Urinary bladder (tissue), 4 donors: ENCODE measurements around the gene PTGES2. TPM values are rescaled to one million over a fixed set of nuclear protein-coding genes. Genes with fewer than 3 reads are reported as not detected.
A peak's percentile ranks its signal among the peaks of the same experiment; 100 is the strongest.

Experiments
- DNase-seq: peaks from one replicate; pipeline ENCODE4 v3.0.0-alpha.2; 2015; ENCODE audit errors: extremely low spot score
- H3K27ac ChIP-seq: one replicate; pipeline ENCODE4 v1.5.1; 2013; ENCODE audit warnings: low read depth, mild to moderate bottlenecking, moderate library complexity
- H3K36me3 ChIP-seq: one replicate; pipeline ENCODE4 v1.6.1; 2013; ENCODE audit warnings: mild to moderate bottlenecking, moderate library complexity; ENCODE audit not compliant: insufficient read depth
- H3K4me1 ChIP-seq: one replicate; pipeline ENCODE4 v1.6.1; 2013; ENCODE audit warnings: mild to moderate bottlenecking, moderate library complexity; ENCODE audit not compliant: insufficient read depth
- H3K4me3 ChIP-seq: one replicate; pipeline ENCODE4 v1.5.1; 2013; ENCODE audit warnings: low read depth, low read length
- WGBS: extraction: QIAGEN DNeasy Blood & Tissue Kit; methylation state at CpG from one replicate; pipeline ENCODE4 v1.1.7; 2013; 5-methylcytosine and 5-hydroxymethylcytosine counted together
- polyA plus RNA-seq: library from polyadenylated mRNA; stranded (reverse); fragments of 200-250 nt; gene quantifications from one replicate; pipeline ENCODE4 v1.2.3, GENCODE V29; 2013
- total RNA-seq: library from RNA; depleted of rRNA; stranded (reverse); fragments of >200 nt; gene quantifications from one replicate; pipeline ENCODE4 v1.2.3, GENCODE V29; 2014
- donor health status: healthy with polysubstance abuse.
- donor health status: healthy.

Gene PTGES2
- total and polyA plus RNA-seq, 2 donors: 21.1 to 59.6 TPM

DNA sequence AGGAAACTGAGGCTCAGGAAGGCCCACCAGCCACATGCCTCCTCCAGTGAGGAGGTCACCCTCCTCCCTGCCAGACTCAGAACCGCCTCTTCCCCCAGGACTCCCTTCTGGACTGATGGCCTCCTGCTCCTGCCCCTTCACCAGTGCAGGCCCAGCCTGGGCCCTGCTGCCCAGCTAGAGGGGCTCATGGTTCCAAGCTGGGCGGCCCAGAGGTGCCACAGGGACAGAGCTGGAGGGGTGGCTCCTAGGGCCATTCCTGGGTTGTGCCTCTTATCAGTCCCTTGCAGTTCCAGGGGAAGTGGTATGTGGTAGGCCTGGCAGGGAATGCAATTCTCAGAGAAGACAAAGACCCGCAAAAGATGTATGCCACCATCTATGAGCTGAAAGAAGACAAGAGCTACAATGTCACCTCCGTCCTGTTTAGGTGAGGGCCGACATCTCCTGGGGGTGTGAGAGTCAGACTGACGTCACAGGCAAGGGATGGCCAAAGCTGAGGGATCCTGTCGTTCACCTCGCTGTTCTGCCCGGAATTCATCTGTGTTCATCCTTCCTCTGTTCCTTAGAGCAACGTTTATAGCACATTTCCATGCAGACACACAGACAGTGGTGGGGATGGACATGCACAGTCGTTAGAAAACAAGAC lies 22.5 kb upstream of the PTGES2 start:
- 69% methylated on average over 11 of the region's 11 CpGs for WGBS
- Histone ChIP-seq H3K4me3 (no peak overlapping the region), H3K36me3 (no peaks in the 10 kb centered on the region), H3K27ac (no peak overlapping the region), H3K4me1 (peaks cover 2% of the 10 kb centered on the region)
- DNase-seq: no peak

DNA sequence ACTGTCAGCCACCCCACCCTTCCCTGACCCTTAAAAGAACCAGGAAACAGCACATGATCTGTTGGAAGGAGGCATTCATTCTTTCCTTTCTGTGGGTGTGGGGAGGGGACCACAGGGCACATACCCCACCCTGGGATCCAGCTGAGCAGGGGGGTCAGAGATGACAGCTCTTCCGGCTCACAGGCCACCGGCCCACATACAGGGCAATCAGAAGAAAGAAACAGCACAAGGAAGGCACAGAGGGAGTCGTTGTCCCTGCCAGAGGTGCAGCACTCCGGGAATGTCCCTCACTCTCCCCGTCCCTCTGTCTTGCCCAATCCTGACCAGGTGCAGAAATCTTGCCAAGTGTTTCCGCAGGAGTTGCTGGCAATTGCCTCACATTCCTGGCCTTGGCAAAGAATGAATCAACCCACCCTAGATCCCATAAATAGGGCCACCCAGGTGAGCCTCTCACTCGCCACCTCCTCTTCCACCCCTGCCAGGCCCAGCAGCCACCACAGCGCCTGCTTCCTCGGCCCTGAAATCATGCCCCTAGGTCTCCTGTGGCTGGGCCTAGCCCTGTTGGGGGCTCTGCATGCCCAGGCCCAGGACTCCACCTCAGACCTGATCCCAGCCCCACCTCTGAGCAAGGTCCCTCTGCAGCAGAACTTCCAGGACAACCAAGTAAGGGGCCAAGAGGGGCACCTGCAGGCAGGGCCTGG lies 21.6 kb upstream of the PTGES2 start, which contains the start of gene LCN2:
LCN2 (plus strand) TSS at position 453 of the 701 bp plus-strand sequence; CDS start at position 526, 73 bp downstream.
- Histone ChIP-seq H3K36me3 (no peaks in the 10 kb centered on the region), H3K27ac (peak within 1 kb of the TSS; percentile 23), H3K4me3 (no peak within 1 kb of the TSS), H3K4me1 (peaks cover 2% of the 10 kb centered on the region)
- 77% methylated on average over 9 of the region's 9 CpGs for WGBS
- DNase-seq: no peak

DNA sequence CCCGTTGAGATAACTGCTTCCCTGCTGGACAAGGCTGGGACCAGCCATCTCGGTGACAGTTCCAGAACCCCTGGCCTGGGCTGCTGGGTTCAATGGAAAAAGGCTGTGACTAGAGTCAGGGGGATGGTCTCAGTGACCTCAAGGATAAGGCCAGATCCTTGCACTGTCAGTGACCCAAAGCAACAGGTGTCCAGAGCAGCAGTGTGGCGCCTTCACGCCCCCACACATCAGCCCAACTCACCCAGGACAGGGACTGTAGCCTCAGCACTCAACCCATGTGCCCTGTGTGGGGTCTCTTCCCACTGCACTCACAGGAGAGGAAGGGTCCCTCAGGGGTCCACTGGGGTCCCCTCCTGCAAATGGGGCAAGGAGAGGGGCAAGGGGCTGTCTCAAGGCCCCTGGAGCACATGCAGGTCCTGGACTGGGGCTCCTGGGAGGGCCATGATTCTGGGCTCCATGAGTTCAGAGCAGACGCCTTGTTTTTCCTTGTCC lies 21.0 kb upstream of the PTGES2 start:
- Histone ChIP-seq H3K36me3 (no peaks in the 10 kb centered on the region), H3K4me3 (no peak overlapping the region), H3K4me1 (peaks cover 2% of the 10 kb centered on the region), H3K27ac (no peak overlapping the region)
- DNase-seq: no peak
- 88% methylated on average over 5 of the region's 5 CpGs for WGBS

DNA sequence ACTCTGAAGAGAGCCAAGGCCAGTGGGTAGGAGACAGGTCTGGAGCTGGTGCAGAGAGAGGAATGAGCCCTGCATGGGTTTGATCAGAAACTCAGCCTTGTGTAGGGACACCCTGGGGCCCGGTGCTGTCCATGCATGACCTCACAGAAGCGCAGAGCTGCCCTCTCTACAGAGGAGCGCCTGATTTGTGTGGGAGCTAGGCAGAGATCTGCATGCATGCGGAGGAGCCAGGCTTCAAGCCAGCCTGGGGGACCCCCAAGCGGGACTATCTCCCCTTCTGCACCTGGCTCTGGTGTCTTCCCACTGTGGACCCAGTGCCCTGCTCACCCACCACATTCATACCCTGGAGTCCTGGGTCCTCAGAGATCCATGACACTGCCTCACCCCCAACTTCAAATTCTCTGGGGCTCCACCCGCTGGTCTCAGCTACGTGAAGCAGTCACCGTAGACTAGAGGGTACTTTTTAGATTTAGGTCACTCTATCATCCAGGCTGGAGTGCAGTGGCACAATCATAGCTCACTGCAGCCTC lies 19.1 kb upstream of the PTGES2 start:
- no peak for DNase-seq
- WGBS: 89% methylated on average over 8 of the region's 8 CpGs
- H3K36me3 ChIP-seq: no peaks in the 10 kb centered on the region
- H3K4me1 ChIP-seq: peaks cover 2% of the 10 kb centered on the region
- no peak overlapping the region for H3K4me3 ChIP-seq
- no peak overlapping the region for H3K27ac ChIP-seq

DNA sequence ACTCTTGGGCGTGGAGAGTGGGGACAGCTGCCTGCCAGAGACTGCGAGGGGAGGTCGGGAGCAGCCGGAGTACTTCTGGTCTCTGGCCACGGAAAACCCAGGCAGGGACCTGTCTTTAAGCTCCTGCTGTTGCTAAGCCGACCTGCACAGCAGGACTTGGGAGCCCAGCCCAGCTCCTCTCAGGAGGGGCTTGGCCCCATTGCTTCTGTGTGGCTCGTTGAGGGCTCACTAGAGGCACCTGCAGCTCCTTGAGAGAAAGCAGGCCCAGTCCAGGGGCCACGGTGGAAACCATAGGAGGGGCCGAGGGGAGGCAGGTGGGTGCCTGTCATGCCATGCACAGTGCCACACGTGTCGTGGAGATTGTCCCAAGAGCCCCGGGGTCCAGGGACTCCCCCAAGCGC lies 18.4 kb upstream of the PTGES2 start:
- no peaks in the 10 kb centered on the region for H3K36me3 ChIP-seq
- no peak overlapping the region for H3K27ac ChIP-seq
- no peak overlapping the region for H3K4me3 ChIP-seq
- WGBS: 74% methylated on average over 13 of the region's 13 CpGs
- no peak for DNase-seq
- peaks cover 2% of the 10 kb centered on the region for H3K4me1 ChIP-seq

DNA sequence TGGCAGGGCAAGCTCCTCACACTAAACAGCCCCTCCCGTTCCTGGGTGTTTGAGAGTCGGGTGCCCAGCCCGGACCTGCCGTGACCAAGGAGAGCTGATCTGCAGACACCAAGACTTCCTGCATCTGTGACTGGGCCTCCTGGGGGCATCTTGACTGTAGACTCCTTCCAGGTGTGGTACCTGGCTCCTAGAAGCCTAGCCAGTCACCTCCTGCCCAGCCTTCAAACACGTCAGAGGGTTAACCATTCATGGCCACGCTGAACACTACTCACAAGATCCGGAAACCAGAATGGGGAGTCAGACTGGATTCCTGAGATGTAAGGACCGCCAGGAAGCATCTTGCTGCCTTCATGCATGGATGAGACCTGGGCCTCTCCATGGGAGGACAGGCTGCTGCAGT lies 18.0 kb upstream of the PTGES2 start:
- Histone ChIP-seq H3K36me3 (no peaks in the 10 kb centered on the region), H3K27ac (peak overlapping the region; percentile 14), H3K4me3 (no peak overlapping the region), H3K4me1 (peaks cover 2% of the 10 kb centered on the region)
- WGBS: 82% methylated on average over 8 of the region's 8 CpGs
- DNase-seq: peak; percentile 73

DNA sequence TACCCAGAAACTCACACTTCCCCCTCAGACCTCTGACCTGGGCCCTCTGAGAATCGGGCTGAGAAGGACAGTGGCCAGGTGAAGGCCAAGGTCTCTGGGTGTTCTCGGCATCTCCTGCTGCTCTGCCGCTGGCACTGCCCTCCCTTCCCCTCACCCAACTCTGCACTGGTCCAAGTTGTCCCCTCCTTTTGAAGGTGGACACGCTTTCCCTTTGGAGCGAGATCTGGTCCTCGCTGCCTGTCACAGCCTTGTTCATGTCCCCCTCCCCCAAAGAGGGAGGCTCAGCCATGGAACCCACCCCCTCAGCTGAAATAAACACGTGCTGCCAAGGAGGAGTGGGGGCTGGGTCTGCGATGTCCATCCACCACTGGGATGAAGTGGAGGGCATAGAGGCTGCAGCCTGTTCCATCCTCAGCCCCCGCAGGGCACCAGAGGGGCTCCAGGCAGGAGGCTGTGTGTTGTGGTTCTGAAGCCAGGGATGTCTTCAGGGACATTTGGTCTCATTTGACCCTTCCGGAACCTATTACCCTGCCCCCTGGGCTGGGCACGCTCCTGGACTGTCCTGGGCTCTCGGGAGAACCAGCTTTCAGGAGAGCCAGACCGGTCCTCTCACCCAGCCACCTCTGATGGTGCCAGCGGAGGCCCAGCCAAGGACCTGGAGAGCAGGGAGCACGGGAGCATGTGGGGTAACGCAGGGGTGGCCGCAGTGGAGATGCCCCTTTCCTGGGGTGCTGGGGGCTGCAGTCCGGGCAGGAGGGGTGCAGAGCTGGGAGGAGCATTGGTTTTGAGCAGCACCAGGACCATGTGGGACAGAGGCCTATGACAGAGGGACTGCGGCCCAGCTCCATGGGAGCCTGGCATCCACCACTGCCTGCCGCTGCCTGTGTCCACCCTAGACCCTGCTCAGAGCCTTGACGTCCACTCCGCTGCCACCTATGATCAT lies 17.0 kb upstream of the PTGES2 start:
- no peaks in the 10 kb centered on the region for H3K36me3 ChIP-seq
- DNase-seq: no peak
- H3K4me3 ChIP-seq: no peak overlapping the region
- H3K27ac ChIP-seq: peak overlapping the region; percentile 14
- 89% methylated on average over 22 of the region's 22 CpGs for WGBS
- peaks cover 2% of the 10 kb centered on the region for H3K4me1 ChIP-seq

DNA sequence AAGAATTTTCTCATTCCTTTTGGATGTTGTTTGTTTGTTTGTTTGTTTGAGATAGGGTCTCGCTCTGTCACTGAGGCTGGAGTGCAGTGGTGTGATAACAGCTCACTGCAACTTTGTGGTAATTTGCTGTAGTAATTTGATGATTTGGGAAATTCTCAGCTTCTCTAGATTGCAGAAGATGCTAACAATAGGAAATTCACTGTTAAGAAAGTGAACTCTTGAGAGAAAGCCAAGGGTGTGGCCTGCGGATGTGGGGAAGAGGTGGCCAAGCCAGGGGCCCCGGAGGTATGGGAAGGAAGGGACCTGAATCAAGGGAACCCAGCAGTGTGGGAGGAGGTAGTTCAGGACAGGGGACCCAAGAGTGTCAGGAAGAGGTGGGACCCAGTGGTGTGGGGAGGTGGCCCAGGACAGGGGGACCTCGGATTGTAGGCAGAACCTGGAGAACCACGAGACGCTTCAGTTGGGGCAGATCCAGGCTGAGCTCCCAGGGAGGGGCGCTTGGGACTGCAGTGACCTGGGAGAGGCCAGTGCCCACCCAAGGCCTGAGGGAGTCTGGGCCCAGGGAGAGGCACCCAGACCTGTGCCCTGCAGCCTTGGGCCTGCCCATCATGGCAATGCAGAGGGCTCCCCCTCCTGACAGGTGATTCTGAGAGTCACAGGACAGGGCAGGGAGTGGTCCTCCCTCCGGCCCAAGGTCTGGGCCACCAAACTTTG lies 16.2 kb upstream of the PTGES2 start:
- Histone ChIP-seq H3K4me1 (peaks cover 1% of the 10 kb centered on the region), H3K27ac (peak overlapping the region; percentile 61), H3K4me3 (no peak overlapping the region), H3K36me3 (no peaks in the 10 kb centered on the region)
- no peak for DNase-seq
- WGBS: 81% methylated on average over 8 of the region's 8 CpGs

DNA sequence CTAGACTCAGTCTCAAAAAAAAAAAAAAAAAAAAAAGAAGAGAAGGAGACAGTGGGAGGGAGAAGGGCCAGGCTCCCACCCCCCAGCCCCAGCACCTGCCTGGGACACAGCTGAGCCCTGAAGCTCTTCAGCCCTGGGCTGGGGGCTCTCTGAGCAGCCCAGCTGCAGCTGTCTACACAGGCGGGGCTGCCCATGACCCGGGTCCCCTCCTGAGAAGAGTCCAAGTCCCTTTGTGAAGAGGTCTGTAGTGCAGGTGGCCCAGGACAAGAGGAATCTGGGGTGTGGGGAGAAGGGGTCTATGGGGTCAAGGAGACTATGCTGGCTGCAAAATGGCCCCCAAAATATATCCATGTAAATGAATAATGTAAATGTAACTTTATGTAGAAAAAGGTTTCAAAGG lies 15.1 kb upstream of the PTGES2 start:
- Histone ChIP-seq H3K27ac (no peak overlapping the region), H3K4me3 (no peak overlapping the region), H3K36me3 (no peaks in the 10 kb centered on the region), H3K4me1 (no peaks in the 10 kb centered on the region)
- DNase-seq: no peak
- WGBS: 88% methylated on average over 2 of the region's 2 CpGs

DNA sequence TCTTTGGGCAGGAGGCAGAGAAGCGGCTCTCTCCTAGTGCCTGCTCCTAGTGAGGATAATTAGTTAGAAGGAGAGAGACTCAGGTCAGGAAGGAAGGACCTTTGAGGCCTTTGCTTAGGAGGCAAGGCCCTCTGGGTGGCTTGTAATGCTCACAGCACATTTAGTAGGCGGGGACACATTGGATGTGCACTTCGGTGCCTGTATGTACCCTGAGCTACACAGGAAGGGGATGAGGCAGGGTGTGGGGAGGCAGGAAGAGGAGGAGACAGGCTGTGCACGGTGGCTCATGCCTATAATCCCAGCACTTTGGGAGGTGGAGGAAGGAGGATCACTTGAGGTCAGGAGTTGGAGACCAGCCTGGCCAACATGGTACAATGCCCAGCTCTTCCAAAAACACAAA lies 14.5 kb upstream of the PTGES2 start:
- 66% methylated on average over 4 of the region's 4 CpGs for WGBS
- Histone ChIP-seq H3K36me3 (no peaks in the 10 kb centered on the region), H3K27ac (no peak overlapping the region), H3K4me3 (no peak overlapping the region), H3K4me1 (no peaks in the 10 kb centered on the region)
- no peak for DNase-seq

DNA sequence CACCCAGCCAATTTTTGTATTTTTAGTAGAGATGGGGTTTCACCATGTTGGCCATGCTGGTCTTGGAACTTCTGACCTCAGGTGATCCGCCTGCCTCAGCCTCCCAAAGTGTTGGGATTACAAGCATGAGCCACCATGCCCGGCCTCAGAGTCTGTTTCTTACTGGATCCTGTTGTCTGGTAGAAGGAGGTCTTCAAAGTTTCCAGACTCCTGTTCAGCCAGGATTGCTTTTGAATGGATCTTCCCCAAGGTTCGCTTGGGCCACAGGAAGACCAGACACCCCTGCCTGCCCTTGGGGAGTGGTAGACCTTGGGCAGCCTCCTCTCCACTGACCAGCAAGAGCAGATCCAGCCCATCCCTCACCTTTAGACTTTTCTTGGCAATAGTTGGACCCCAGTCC lies 14.1 kb upstream of the PTGES2 start:
- H3K36me3 ChIP-seq: no peaks in the 10 kb centered on the region
- H3K27ac ChIP-seq: no peak overlapping the region
- no peaks in the 10 kb centered on the region for H3K4me1 ChIP-seq
- no peak overlapping the region for H3K4me3 ChIP-seq
- no peak for DNase-seq
- 97% methylated on average over 3 of the region's 3 CpGs for WGBS

DNA sequence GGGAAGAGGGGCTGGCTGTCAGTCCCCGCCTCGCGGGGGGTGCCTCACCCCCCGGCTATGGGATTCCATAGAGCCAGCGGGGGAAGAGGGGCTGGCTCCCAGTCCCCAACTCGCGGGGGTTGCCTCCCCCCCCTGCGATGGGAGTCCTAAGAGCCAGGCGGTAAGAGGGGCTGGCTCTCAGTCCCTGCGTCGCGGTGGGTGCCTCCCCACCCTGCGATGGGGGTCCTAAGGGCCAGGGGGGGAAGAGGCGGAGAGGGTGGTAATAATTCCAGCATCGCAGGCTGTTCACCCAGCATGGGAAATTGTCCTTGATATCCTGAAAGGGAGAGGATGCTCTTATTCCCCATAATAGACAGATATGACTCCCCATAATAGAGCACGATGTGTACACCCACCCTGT lies 12.1 kb upstream of the PTGES2 start:
- Histone ChIP-seq H3K4me1 (no peaks in the 10 kb centered on the region), H3K4me3 (no peak overlapping the region), H3K36me3 (no peaks in the 10 kb centered on the region), H3K27ac (no peak overlapping the region)
- WGBS: 28% methylated on average over 16 of the region's 16 CpGs
- DNase-seq: no peak

DNA sequence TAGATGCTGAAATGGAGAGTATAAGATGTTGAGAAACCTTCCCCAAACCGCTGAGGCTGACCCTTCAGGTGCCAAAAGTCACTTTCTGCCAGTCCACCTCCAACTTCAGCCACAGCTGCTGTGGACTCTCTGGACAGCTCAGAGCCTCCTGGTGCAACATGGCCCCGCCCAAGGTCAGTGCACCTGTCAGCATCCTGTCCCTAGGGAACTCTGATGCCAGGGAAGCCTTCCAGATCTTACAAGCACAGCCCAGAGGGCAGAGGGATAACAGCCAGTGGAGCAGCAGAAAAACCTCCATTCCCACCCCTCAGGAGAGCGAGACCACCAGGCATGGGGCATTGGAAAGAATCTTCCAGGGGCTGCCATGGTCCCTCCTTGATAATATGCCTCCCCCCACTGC lies 10.5 kb upstream of the PTGES2 start:
- H3K4me1 ChIP-seq: no peaks in the 10 kb centered on the region
- no peak overlapping the region for H3K4me3 ChIP-seq
- no peaks in the 10 kb centered on the region for H3K36me3 ChIP-seq
- no peak overlapping the region for H3K27ac ChIP-seq
- 90% methylated on average over 3 of the region's 3 CpGs for WGBS
- no peak for DNase-seq
